HG03045 (cell line): Measurements from ENCODE around the gene HMGN1.

Experiments used
- ATAC-seq: cut with Tn5 transposase; IDR thresholded peaks from one replicate; pipeline ENCODE4 v1.9.1; 2021; ENCODE audit warnings: mild to moderate bottlenecking, moderate library complexity; ENCODE audit not compliant: unreplicated experiment

HMGN1 gene

GRCh38 chr21:39334611-39335010, 14.3 kb downstream of the HMGN1 start:
- no peak for ATAC-seq

DNA sequence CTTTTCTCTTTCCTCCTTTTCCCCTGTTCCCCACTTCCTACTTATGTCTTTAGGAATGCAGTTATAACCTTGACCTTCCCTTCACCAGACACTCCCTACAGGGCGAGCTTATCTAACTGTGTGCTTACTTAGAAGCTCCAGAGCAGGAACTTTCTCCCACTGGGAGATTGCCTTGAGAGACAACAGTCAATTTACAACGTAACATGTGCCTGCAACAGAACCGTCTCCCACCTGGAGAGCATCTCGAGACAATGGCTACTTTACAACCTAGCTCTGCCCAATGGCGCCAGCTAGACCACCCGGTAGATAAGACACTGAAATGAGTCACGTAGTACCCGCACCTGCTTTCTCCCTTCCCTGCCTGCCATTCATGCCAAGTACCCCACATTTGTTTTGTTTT, 16.7 kb downstream of the HMGN1 start:
- ATAC-seq = no peak

DNA sequence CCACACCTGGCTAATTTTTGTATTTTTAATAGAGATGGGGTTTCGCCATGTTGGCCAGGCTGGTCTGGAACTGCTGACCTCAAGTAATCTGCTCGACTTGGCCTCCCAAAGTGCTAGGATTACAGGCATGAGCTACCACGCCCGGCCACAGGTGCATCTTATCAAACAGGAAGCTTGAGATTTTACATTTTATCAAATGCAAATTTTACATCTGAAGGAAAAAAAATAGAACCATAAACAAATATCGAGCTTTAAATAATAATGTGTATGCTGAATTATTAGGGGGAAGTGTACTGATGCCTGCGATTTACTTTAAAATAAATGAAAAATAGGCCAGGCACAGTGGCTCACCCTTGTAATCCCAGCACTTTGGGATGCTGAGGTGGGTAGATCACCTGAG, 18.9 kb downstream of the HMGN1 start:
- no peak for ATAC-seq

DNA sequence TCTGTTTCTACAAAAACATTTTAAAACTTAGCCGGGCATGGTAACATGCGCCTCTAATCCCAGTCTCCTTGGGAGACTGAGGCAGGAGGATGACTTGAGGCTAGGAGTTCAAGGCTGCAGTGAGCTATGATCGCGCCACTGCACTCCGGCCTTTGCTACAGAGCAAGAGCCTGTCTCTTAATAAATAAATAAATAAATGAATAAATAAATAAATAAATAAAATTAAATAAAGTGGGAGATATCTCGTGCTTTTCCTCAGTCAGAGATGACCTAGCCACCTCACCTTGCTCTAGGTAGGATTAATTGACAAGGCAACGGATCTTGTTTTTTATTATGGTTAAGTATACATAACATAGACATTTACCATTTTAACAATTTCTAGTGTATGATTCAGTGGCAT, 21.2 kb downstream of the HMGN1 start:
- ATAC-seq = no peak

DNA sequence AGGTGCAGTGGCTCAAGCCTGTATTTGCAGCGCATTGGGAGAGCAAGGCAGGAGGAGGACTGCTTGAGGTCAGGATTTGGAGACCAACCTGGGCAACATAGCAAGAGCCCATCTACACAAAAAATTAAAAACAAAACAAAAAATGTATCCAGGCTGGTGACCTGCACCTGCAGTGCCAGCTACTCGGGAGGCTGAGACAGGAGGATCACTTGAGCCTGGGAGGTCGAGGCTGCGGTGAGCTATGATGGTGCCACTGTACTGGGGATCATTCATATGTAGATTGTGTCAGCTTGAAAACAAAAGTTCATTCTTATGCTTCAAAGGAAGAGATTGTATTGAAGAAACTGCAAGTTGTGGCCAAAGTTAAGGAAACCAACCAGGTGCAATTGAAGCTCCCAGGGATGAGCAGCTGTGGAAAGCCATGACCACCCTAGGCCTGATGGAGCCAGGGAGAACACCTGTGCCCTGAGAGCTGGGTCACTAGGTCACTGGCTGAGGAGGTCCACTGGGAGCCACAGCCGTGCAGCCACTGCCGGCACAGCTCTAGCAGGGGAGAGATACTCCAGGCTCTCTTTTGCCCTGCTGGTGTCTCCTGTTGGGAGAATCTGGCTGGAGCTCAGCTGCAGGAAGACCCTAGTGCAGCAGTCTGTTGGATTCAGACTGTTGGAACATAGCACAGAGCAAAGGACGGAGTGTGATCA, 22.1 kb downstream of the HMGN1 start:
- ATAC-seq = no peak

GRCh38 chr21:39325458-39325857, 23.4 kb downstream of the HMGN1 start:
- no peak for ATAC-seq

- ATAC-seq = no peak
Observed at GRCh38 chr21:39321424-39321823, 27.5 kb downstream of the HMGN1 start.

DNA sequence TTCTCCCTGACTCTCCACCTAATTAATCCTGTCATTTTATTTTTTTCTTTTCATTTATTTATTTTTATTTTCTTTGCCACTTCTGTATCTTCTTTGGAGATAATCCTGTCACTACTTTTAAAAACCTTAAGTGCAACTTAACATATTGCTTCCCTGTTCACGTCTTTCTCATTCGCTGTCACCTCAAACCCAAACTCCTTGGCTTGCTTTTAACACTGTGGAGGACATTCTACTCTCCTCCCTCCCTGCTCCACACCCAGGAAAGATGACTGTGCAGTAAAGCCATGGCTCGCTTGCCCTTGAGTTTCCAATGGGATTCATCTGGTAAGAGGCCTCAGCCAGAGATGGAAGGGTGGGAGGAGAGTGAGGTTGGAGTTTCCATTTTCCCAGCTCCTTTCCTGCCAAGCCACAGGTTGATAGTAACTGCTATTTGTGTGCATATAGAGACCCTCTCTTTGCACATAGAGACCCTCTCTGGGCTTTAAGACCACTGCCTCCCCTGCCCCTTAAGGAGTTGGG, 29.0 kb downstream of the HMGN1 start:
- ATAC-seq = no peak

- ATAC-seq = no peak
Observed at GRCh38 chr21:39319251-39319756, 29.6 kb downstream of the HMGN1 start.

DNA sequence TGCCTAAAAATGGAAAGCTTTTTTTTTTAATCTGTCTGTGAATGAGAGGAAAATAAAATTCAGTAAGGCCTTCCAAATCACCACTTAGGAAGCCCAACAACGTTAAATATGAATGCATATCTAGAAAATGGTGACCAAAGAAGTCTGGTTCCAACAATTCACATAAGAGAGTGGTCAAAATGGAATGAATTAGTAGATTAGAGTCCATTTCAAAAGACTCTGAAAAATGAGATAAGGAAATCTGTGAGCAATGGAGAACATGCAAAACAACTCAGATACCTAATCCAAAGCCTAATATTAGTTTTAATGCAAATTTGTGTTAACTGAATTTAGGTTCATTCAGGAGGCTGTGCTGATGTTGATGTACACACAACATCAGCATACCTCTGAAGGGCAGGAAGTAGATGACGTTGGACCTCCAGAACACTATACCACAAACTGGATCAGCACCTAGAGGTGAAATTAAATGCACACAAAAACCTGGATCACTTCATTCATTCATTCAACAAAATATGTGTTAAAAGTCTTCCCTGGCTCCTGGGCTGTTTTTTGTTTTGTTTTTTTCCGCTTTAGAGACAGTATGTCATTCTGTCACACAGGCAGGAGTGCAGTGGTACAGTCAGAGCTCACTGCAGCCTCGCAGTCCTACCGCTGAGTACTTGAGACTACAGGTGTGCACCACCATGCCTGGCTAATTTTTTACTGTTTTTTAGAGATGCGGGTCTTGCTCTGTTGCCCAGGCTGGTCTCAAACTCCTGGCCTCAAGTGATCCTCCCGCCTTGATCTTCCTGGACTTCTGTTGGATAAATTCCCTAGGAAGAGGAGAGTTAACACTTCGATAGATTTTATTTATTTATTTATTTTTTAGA, 30.6 kb downstream of the HMGN1 start:
- ATAC-seq = no peak

- ATAC-seq = no peak
Observed at GRCh38 chr21:39317134-39318090, 31.5 kb downstream of the HMGN1 start.

DNA sequence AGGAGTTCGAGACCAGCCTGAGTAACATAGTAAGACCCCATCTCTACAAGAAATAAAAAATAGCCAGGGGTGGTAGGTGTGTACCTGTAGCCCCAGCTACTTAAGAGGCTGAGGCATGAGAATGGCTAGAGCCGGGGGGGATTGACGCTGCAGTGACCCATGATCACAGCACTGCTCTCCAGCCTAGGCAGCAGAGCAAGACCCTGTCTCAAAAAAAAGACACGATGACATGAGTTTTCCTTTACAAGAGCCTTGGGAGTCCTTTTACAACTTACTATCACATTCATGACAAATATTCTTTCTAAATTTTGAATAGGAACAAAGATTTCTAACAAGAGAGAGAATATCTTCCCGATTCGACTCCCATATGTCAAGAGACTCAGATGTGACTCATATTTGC, 32.2 kb downstream of the HMGN1 start:
- no peak for ATAC-seq

DNA sequence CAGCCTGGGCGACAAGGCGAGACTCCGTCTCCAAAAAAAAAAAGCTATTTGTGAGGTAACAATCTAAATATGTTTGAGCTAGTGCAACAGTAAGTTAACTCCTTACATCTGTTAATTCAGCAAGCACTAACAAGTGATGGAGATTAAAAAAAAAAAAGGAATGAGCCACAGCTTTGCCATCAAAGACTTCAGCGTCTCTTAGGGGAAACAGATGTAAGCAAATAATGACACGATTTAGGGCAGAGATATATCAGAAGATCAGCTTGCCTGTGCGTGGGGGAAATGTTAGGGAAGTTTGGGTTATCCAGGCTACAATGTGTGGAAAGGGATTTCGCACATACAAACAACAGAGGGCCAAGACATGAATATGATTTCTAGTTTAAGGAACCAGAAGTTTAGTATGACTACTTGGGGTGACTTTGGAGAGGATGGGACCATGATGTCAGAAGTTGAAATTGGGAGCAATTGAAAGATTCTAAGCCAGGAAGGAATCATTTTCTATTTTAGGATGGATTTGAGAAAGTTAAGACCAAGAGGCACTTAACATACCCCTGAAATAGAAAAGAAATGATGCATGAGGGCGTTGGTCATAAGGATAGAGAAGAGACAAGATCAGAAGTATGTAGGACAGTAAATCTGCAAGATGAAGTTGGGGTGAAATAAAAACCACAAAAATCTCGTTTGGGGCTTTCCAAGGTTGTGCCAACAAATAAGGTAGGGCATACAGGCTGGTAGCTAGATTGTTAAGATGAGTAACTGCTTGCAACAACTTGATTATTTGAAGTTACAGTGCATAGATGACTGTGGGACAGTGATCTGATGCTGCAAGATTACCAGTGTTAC, 33.1 kb downstream of the HMGN1 start:
- no peak for ATAC-seq

- peak; percentile 5 for ATAC-seq
Observed at GRCh38 chr21:39314143-39315027, 34.5 kb downstream of the HMGN1 start.

GRCh38 chr21:39313571-39314142, 35.2 kb downstream of the HMGN1 start, which contains the start of gene BRWD1:
Gene BRWD1 (minus strand): TSS chr21:39313632. CDS start chr21:39313491, 141 bp downstream.
- ATAC-seq = peak; percentile 56

DNA sequence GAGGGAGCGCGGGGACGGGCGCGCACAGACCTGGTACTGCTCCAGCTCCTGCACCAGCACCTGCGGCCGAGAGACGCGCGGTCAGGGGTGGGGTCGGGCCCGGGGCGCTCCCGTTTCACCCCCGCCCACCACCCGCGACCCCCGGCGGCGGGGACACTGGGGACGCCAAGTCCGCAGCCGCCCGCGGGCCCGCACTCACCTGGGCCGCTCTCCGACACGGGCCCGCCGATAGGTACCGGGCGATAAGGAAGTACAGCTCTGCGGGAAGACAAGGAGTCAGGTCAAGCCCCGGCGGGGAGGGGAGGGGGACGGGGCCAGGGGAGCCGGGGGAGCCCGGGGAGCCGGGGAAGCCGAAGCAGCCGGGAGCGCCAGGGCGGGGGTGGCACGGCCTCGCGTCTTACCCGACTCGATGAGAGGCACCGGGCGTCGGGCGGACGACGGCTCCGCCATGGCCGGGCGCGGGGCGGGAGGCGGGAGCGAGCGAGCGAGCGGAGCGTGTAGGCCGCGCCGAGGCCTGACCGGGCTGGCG, 35.8 kb downstream of the HMGN1 start:
- peak; percentile 20 for ATAC-seq

- ATAC-seq = peak; percentile 72
Observed at GRCh38 chr21:39312112-39313041, 36.5 kb downstream of the HMGN1 start.
